WTC11 (cell line): ENCODE data around the gene PRRC2C. TPM values are rescaled to one million over a fixed set of nuclear protein-coding genes. Genes with fewer than 3 reads are reported as not detected.

Source experiments
- ATAC-seq: fragments of 200-7000 bp; cut with Tn5 transposase; 2 replicates; pipeline ENCODE4 v1.10.0; 2021; ENCODE audit warnings: mild to moderate bottlenecking, moderate library complexity
- CTCF ChIA-PET: fragments of 300-600 bp; sonication (Branson Sonifier 250); formaldehyde crosslinking; loops from one replicate; lab custom pipeline; 2021; ENCODE audit warnings: antibody characterized with exemption; lab: Charles Lee
- POLR2A ChIA-PET: fragments of 350-600 bp; sonication (Branson Sonifier 250); formaldehyde crosslinking; loops from one replicate; lab custom pipeline; 2021; ENCODE audit warnings: antibody characterized with exemption; lab: Charles Lee
- DNase-seq: peaks from one replicate; pipeline ENCODE4 v3.0.0; 2021; ENCODE audit warnings: low spot score
- H3K27ac Mint-ChIP-seq: 2 replicates; pipeline ENCODE4 v1.8.0; 2021; ENCODE audit warnings: mixed read lengths
- H3K27me3 Mint-ChIP-seq: 2 replicates; pipeline ENCODE4 v1.8.0; 2021; ENCODE audit warnings: low read depth, mild to moderate bottlenecking, moderate library complexity, mixed read lengths
- H3K36me3 Mint-ChIP-seq: 2 replicates; pipeline ENCODE4 v1.8.0; 2021; ENCODE audit warnings: mixed read lengths
- H3K4me1 Mint-ChIP-seq: 2 replicates; pipeline ENCODE4 v1.8.0; 2022; ENCODE audit warnings: mixed read lengths
- H3K4me3 Mint-ChIP-seq: 2 replicates; pipeline ENCODE4 v1.8.0; 2021; ENCODE audit warnings: mild to moderate bottlenecking, moderate library complexity, mixed read lengths
- H3K9me3 Mint-ChIP-seq: 2 replicates; pipeline ENCODE4 v1.8.0; 2021; ENCODE audit warnings: mixed read lengths
- CREB1 ChIP-seq: sonication (generic); formaldehyde crosslinking; IDR thresholded peaks from 2 replicates; pipeline ENCODE4 v1.8.0; 2023; ENCODE audit warnings: mild to moderate bottlenecking, missing genetic modification reagents
- EMX1 ChIP-seq: fragments of 250-450 bp; sonication (Bioruptor Pico); IDR thresholded peaks from 2 replicates; pipeline ENCODE4 v1.8.0; 2021; ENCODE audit warnings: mild to moderate bottlenecking
- HMGA2 ChIP-seq: fragments of 250-450 bp; sonication (Bioruptor Pico); IDR thresholded peaks from 2 replicates; pipeline ENCODE4 v1.4.0; 2021; ENCODE audit warnings: mild to moderate bottlenecking, moderate library complexity
- MXD4 ChIP-seq: fragments of 250-450 bp; sonication (Bioruptor Pico); IDR thresholded peaks from 2 replicates; pipeline ENCODE4 v1.8.0; 2021; ENCODE audit warnings: mild to moderate bottlenecking, moderate library complexity, borderline replicate concordance
- MYBL2 ChIP-seq: sonication (generic); formaldehyde crosslinking; IDR thresholded peaks from 2 replicates; pipeline ENCODE4 v1.8.1; 2023; ENCODE audit warnings: mild to moderate bottlenecking, moderate library complexity, missing genetic modification reagents
- RORB ChIP-seq: fragments of 250-450 bp; sonication (Bioruptor Pico); IDR thresholded peaks from 2 replicates; pipeline ENCODE4 v1.9.0; 2021; ENCODE audit warnings: mild to moderate bottlenecking
- SMAD3 ChIP-seq: sonication (generic); formaldehyde crosslinking; IDR thresholded peaks from 2 replicates; pipeline ENCODE4 v1.8.0; 2022; ENCODE audit warnings: missing genetic modification reagents, mild to moderate bottlenecking, borderline replicate concordance
- SP1 ChIP-seq: sonication (generic); formaldehyde crosslinking; conservative IDR thresholded peaks from 2 replicates; pipeline ENCODE4 v1.8.1; 2022; ENCODE audit warnings: missing genetic modification reagents
- TEAD1 ChIP-seq: sonication (generic); formaldehyde crosslinking; IDR thresholded peaks from 2 replicates; pipeline ENCODE4 v1.8.0; 2022; ENCODE audit warnings: mild to moderate bottlenecking, missing genetic modification reagents
- ZNF219 ChIP-seq: sonication (generic); formaldehyde crosslinking; IDR thresholded peaks from 2 replicates; pipeline ENCODE4 v1.8.0; 2023; ENCODE audit warnings: missing genetic modification reagents, mild to moderate bottlenecking, borderline replicate concordance
- total RNA-seq: library from RNA; stranded (reverse); gene quantifications from 3 replicates; pipeline ENCODE4 v1.2.3, GENCODE V29; 2021
- TF ChIP-seq, protein P1 (sequence below): fragments of 250-450 bp; sonication (Bioruptor Pico); IDR thresholded peaks from 2 replicates; pipeline ENCODE4 v1.9.0; 2021; ENCODE audit warnings: mild to moderate bottlenecking
- TF ChIP-seq, protein P2 (sequence below): sonication (generic); formaldehyde crosslinking; IDR thresholded peaks from 2 replicates; pipeline ENCODE4 v1.8.1; 2022; ENCODE audit warnings: mild to moderate bottlenecking, moderate library complexity, missing genetic modification reagents
- TF ChIP-seq, protein P3 (sequence below): fragments of 200-600 bp; IDR thresholded peaks from 2 replicates; pipeline ENCODE4 v1.8.0; 2022; ENCODE audit warnings: antibody characterized with exemption
- TF ChIP-seq, protein P4 (sequence below): sonication (generic); formaldehyde crosslinking; IDR thresholded peaks from 2 replicates; pipeline ENCODE4 v1.8.0; 2023; ENCODE audit warnings: missing genetic modification reagents, mild to moderate bottlenecking, borderline replicate concordance
- TF ChIP-seq, protein P5 (sequence below): sonication (generic); formaldehyde crosslinking; IDR thresholded peaks from 2 replicates; pipeline ENCODE4 v1.8.1; 2022; ENCODE audit warnings: low read depth, mild to moderate bottlenecking, moderate library complexity, missing genetic modification reagents, borderline replicate concordance
- TF ChIP-seq, protein P6 (sequence below): sonication (generic); formaldehyde crosslinking; IDR thresholded peaks from 2 replicates; pipeline ENCODE4 v1.8.1; 2023; ENCODE audit warnings: mild to moderate bottlenecking, missing genetic modification reagents, moderate library complexity
- TF ChIP-seq, protein P7 (sequence below): sonication (generic); formaldehyde crosslinking; IDR thresholded peaks from 2 replicates; pipeline ENCODE4 v1.8.1; 2023; ENCODE audit warnings: mild to moderate bottlenecking, missing genetic modification reagents

The PRRC2C gene
- total RNA-seq, 1 experiment from 2014 or later: 236 TPM

DNA sequence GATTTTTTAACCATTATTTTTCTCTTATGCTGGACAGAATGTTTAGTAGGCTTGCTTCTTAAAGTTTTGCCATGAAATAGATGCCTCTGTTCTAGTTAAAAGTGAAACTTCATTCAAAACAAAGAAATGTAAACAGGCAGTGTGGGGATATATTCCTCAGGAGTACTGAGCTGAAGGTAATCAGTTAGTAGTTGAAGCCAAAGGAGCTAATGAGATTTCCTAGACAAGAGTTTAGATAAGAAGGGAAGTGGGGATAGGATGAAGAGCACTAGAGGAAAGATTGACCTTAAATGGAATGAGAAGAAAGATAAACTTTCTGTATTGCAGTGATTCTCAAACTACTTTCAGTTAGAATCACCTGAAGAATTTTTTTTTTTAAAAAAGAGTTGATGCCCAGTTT is 23.9 kb downstream of the PRRC2C start:
- peak overlapping the region; percentile 89 for H3K27ac Mint-ChIP-seq
- no peak for ATAC-seq
- H3K27me3 Mint-ChIP-seq: no peaks in the 10 kb centered on the region
- TF ChIP-seq SMAD3 (CRISPR knock-in tag): no peak
- TF ChIP-seq, protein P1, sequence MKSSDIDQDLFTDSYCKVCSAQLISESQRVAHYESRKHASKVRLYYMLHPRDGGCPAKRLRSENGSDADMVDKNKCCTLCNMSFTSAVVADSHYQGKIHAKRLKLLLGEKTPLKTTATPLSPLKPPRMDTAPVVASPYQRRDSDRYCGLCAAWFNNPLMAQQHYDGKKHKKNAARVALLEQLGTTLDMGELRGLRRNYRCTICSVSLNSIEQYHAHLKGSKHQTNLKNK (CRISPR knock-in tag): no peak
- TF ChIP-seq, protein P2, sequence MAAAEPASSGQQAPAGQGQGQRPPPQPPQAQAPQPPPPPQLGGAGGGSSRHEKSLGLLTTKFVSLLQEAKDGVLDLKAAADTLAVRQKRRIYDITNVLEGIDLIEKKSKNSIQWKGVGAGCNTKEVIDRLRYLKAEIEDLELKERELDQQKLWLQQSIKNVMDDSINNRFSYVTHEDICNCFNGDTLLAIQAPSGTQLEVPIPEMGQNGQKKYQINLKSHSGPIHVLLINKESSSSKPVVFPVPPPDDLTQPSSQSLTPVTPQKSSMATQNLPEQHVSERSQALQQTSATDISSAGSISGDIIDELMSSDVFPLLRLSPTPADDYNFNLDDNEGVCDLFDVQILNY (CRISPR knock-in tag): no peak
- TF ChIP-seq HMGA2 (CRISPR knock-in tag): no peak
- no peak for TF ChIP-seq TEAD1 (CRISPR knock-in tag)
- TF ChIP-seq MXD4 (CRISPR knock-in tag): no peak
- TF ChIP-seq MYBL2 (CRISPR knock-in tag): no peak
- no peak for TF ChIP-seq RORB
- no peak for TF ChIP-seq ZNF219 (CRISPR knock-in tag)
- TF ChIP-seq, protein P3, sequence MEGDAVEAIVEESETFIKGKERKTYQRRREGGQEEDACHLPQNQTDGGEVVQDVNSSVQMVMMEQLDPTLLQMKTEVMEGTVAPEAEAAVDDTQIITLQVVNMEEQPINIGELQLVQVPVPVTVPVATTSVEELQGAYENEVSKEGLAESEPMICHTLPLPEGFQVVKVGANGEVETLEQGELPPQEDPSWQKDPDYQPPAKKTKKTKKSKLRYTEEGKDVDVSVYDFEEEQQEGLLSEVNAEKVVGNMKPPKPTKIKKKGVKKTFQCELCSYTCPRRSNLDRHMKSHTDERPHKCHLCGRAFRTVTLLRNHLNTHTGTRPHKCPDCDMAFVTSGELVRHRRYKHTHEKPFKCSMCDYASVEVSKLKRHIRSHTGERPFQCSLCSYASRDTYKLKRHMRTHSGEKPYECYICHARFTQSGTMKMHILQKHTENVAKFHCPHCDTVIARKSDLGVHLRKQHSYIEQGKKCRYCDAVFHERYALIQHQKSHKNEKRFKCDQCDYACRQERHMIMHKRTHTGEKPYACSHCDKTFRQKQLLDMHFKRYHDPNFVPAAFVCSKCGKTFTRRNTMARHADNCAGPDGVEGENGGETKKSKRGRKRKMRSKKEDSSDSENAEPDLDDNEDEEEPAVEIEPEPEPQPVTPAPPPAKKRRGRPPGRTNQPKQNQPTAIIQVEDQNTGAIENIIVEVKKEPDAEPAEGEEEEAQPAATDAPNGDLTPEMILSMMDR: no peak
- TF ChIP-seq, protein P4, sequence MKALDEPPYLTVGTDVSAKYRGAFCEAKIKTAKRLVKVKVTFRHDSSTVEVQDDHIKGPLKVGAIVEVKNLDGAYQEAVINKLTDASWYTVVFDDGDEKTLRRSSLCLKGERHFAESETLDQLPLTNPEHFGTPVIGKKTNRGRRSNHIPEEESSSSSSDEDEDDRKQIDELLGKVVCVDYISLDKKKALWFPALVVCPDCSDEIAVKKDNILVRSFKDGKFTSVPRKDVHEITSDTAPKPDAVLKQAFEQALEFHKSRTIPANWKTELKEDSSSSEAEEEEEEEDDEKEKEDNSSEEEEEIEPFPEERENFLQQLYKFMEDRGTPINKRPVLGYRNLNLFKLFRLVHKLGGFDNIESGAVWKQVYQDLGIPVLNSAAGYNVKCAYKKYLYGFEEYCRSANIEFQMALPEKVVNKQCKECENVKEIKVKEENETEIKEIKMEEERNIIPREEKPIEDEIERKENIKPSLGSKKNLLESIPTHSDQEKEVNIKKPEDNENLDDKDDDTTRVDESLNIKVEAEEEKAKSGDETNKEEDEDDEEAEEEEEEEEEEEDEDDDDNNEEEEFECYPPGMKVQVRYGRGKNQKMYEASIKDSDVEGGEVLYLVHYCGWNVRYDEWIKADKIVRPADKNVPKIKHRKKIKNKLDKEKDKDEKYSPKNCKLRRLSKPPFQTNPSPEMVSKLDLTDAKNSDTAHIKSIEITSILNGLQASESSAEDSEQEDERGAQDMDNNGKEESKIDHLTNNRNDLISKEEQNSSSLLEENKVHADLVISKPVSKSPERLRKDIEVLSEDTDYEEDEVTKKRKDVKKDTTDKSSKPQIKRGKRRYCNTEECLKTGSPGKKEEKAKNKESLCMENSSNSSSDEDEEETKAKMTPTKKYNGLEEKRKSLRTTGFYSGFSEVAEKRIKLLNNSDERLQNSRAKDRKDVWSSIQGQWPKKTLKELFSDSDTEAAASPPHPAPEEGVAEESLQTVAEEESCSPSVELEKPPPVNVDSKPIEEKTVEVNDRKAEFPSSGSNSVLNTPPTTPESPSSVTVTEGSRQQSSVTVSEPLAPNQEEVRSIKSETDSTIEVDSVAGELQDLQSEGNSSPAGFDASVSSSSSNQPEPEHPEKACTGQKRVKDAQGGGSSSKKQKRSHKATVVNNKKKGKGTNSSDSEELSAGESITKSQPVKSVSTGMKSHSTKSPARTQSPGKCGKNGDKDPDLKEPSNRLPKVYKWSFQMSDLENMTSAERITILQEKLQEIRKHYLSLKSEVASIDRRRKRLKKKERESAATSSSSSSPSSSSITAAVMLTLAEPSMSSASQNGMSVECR: no peak
- no peak for TF ChIP-seq SP1
- TF ChIP-seq EMX1 (CRISPR knock-in tag): no peak
- TF ChIP-seq, protein P5, sequence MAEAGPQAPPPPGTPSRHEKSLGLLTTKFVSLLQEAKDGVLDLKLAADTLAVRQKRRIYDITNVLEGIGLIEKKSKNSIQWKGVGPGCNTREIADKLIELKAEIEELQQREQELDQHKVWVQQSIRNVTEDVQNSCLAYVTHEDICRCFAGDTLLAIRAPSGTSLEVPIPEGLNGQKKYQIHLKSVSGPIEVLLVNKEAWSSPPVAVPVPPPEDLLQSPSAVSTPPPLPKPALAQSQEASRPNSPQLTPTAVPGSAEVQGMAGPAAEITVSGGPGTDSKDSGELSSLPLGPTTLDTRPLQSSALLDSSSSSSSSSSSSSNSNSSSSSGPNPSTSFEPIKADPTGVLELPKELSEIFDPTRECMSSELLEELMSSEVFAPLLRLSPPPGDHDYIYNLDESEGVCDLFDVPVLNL: no peak
- TF ChIP-seq CREB1 (CRISPR knock-in tag): no peak
- TF ChIP-seq, protein P6, sequence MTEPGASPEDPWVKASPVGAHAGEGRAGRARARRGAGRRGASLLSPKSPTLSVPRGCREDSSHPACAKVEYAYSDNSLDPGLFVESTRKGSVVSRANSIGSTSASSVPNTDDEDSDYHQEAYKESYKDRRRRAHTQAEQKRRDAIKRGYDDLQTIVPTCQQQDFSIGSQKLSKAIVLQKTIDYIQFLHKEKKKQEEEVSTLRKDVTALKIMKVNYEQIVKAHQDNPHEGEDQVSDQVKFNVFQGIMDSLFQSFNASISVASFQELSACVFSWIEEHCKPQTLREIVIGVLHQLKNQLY: no peak
- no peak overlapping the region for H3K4me3 Mint-ChIP-seq
- peaks cover 53% of the 10 kb centered on the region for H3K4me1 Mint-ChIP-seq
- ChIA-PET POLR2A (no interaction called here), CTCF (interaction anchor here (1.4 kb wide), 1 partner anchor 24 kb away, joined by 7 read pairs; the partner anchor contains the start of gene PRRC2C)
- H3K36me3 Mint-ChIP-seq: peaks cover 3% of the 10 kb centered on the region
- DNase-seq: no peak
- H3K9me3 Mint-ChIP-seq: no peaks in the 10 kb centered on the region

DNA sequence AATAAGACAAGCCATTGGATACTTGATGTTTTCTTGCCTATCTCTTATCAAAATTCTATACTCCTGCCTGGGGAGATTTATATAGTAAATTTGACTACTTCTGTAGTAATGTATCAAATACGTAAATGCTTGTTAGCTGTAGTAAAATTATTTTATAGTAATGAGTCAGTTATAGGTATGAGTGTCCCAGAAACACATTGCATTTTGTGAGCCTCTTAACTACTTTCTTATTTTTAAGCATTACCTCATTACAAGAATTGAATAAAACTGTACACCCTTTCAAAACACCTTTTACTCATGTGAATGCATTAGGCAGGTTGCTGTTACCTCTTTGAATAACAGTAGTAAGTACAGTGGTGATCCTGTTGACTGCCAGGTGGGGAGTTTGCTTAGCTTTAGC is 28.4 kb downstream of the PRRC2C start:
- Mint-ChIP-seq H3K4me1 (peaks cover 14% of the 10 kb centered on the region), H3K36me3 (peaks cover 38% of the 10 kb centered on the region), H3K27me3 (no peaks in the 10 kb centered on the region), H3K4me3 (no peak overlapping the region), H3K9me3 (no peaks in the 10 kb centered on the region), H3K27ac (no peak overlapping the region)
- ChIA-PET POLR2A (no interaction called here), CTCF (no interaction called here)
- no peak for DNase-seq
- TF ChIP-seq, protein P7, sequence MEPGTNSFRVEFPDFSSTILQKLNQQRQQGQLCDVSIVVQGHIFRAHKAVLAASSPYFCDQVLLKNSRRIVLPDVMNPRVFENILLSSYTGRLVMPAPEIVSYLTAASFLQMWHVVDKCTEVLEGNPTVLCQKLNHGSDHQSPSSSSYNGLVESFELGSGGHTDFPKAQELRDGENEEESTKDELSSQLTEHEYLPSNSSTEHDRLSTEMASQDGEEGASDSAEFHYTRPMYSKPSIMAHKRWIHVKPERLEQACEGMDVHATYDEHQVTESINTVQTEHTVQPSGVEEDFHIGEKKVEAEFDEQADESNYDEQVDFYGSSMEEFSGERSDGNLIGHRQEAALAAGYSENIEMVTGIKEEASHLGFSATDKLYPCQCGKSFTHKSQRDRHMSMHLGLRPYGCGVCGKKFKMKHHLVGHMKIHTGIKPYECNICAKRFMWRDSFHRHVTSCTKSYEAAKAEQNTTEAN (CRISPR knock-in tag): no peak
- no peak for ATAC-seq
